Upper lobe of left lung (tissue), 4 donors: ENCODE data around the gene ATG2B.

ENCODE experiments used
- EP300 ChIP-seq, 4 donors: sonication (generic); formaldehyde crosslinking; IDR thresholded peaks; one replicate each; pipeline ENCODE4 v1.5.1; 2017; ENCODE audit warnings: antibody characterized with exemption in 4 of 4, control low read depth in 2 of 4
- POLR2A ChIP-seq, 4 donors: fragments of 450-650 bp; IDR thresholded peaks; one replicate each; pipeline ENCODE4 v1.5.1; 2016 to 2017; ENCODE audit warnings: antibody characterized with exemption in 4 of 4, mild to moderate bottlenecking in 2 of 4
- TF ChIP-seq, protein P1 (sequence below), 6 experiments: fragments of 450-650 bp in 4 of 6; fragments of 200-600 bp in 2 of 6; sonication (generic) in 2 of 6; IDR thresholded peaks; one replicate each; pipeline ENCODE4 v1.5.1; 2016 to 2019; ENCODE audit warnings: antibody characterized with exemption in 6 of 6

DNA sequence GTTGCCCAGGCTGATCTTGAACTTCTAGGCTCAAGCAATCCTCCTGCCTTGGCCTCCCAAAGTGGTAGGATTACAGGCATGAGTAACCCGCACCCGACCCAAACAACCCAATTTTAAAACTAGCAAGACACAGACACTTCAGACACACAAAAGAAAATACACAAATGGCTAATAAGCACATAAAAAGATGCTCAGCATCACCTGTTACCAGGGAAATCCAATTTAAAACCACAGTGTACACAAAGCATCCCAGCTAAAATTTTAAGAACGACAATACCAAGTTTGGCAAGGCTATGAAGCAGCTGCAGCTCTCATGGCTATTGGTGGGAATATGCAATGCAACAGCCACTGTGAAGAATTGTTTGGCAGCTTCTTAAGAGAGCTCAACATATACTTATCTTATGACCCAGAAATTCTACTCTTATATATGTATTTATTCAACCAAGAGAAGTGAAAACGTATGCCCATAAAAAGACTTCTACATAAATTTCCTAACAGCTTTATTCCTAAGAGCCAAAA, 65.1 kb downstream of the ATG2B start:
- TF ChIP-seq, protein P1, sequence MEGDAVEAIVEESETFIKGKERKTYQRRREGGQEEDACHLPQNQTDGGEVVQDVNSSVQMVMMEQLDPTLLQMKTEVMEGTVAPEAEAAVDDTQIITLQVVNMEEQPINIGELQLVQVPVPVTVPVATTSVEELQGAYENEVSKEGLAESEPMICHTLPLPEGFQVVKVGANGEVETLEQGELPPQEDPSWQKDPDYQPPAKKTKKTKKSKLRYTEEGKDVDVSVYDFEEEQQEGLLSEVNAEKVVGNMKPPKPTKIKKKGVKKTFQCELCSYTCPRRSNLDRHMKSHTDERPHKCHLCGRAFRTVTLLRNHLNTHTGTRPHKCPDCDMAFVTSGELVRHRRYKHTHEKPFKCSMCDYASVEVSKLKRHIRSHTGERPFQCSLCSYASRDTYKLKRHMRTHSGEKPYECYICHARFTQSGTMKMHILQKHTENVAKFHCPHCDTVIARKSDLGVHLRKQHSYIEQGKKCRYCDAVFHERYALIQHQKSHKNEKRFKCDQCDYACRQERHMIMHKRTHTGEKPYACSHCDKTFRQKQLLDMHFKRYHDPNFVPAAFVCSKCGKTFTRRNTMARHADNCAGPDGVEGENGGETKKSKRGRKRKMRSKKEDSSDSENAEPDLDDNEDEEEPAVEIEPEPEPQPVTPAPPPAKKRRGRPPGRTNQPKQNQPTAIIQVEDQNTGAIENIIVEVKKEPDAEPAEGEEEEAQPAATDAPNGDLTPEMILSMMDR (IDR thresholded peaks at IDR 0.05), result no peak
- TF ChIP-seq EP300 (IDR thresholded peaks at IDR 0.05), result no peak
- TF ChIP-seq POLR2A (IDR thresholded peaks at IDR 0.05), result no peak
